A549 treated with DMSO at 1 μM for 4 hours (cell line): Measurements from ENCODE around the gene EXOSC5. TPM values are rescaled to one million over a fixed set of nuclear protein-coding genes. Genes with fewer than 3 reads are reported as not detected.

Experiments
- total RNA-seq: library from RNA; stranded (reverse); fragments of 200-300 nt; extraction: Qiagen RNA extraction; gene quantifications from 5 replicates; pipeline ENCODE4 v1.2.3, GENCODE V29; 2022; ENCODE audit warnings: low read depth

Gene EXOSC5
- 85.7 to 104 TPM (median 93.2 TPM) in 5 replicates for total RNA-seq

GRCh38 chr19:41397086-41398049 is at the start of gene EXOSC5, which contains the start of gene BCKDHA:
TSS of gene EXOSC5 (minus strand) at chr19:41397359. CDS start at chr19:41397328, 31 bp downstream.
TSS of gene BCKDHA (plus strand) at chr19:41397818. CDS start at chr19:41397828, 10 bp downstream.

GRCh38 chr19:41442473-41443355 is 45.6 kb upstream of the EXOSC5 start, which contains the start of gene ERICH4:
TSS of gene ERICH4 (plus strand) at chr19:41443156. CDS start at chr19:41443170, 14 bp downstream.

DNA sequence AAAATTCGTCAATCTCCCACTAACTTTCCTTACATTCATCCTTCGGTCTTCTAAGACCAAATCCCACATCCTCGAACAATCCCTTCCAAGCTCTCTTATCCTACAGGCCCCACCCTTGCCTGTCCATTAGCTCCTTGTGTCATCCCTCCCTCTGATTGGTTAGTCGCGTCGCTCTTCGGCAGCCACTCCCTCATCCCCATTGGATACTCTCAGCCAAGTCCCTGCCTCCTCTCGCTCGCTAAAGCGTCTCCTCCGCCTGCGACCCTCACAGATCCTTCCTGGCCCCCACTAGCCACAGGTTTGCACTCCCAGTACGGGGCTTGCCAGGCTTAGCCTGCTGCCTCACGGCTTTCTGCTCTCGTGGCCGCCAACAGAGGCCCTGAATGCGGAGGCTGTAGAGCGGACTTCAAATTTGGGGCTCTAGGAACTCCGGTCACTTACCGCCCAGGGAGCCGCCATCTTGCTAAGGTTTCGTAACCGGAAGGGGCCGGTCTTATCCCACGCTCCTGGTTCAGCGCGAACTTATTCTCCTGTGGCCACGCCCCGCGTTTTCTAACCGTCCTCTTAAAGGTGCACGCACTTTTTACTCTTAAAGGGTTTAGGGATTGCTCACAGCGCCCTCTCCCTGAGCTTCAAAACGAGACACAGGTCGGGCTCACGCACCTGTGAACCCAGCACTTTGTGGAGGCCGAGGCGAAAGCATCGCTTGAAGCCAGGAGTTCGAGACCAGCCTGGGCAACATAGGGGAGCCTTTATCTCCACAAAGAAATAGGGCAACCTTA is 42.5 kb upstream of the EXOSC5 start, which contains the start of gene DMAC2:
DMAC2 (minus strand) TSS at position 472 of the 782 bp plus-strand sequence; CDS start at position 459, 13 bp downstream.

GRCh38 chr19:41426952-41427646 is 29.9 kb upstream of the EXOSC5 start, which contains the start of gene B3GNT8:
TSS of gene B3GNT8 (minus strand) at chr19:41427374. CDS start at chr19:41426778, 596 bp downstream.

GRCh38 chr19:41376241-41376997 is 20.7 kb downstream of the EXOSC5 start, which contains the start of gene TMEM91:
TSS of gene TMEM91 (plus strand) at chr19:41376533. CDS start at chr19:41378310, 1,777 bp downstream.

GRCh38 chr19:41363753-41364523 is 33.2 kb downstream of the EXOSC5 start, which contains the start of gene B9D2:
TSS of gene B9D2 (minus strand) at chr19:41364149. CDS start at chr19:41363519, 630 bp downstream.

GRCh38 chr19:41353466-41354342 is 43.5 kb downstream of the EXOSC5 start, which contains the start of gene TGFB1:
TSS of gene TGFB1 (minus strand) at chr19:41353922. CDS start at chr19:41353044, 878 bp downstream.

Other genes with a start within 250 kb of the EXOSC5 start
- 25.7 to 32.0 TPM (median 28.7 TPM) in 5 replicates for gene CYP2S1, start 204.1 kb downstream of the EXOSC5 start, total RNA-seq
- 139 to 161 TPM (median 160 TPM) in 5 replicates for gene AXL, start 178.1 kb downstream of the EXOSC5 start, total RNA-seq
- gene HNRNPUL1, start 133.0 kb downstream of the EXOSC5 start, total RNA-seq = 312 to 351 TPM (median 317 TPM) in 5 replicates
- 33.4 to 46.6 TPM (median 39.1 TPM) in 5 replicates for gene CCDC97, start 87.2 kb downstream of the EXOSC5 start, total RNA-seq
- 125 to 172 TPM (median 143 TPM) in 5 replicates for gene TGFB1, start 43.4 kb downstream of the EXOSC5 start, total RNA-seq
- gene B9D2, start 33.2 kb downstream of the EXOSC5 start, total RNA-seq = 29.1 to 32.7 TPM (median 32.2 TPM) in 5 replicates
- 2.5 to 4.7 TPM (median 4.0 TPM) in 5 replicates for gene TMEM91, start 20.8 kb downstream of the EXOSC5 start, total RNA-seq
- gene BCKDHA, start 459 bp upstream of the EXOSC5 start, total RNA-seq = 33.0 to 54.6 TPM (median 39.5 TPM) in 5 replicates
- gene B3GNT8, start 30.0 kb upstream of the EXOSC5 start, total RNA-seq = 0.08 to 0.11 TPM (median 0.09 TPM) in 3 of 5 replicates, not detected in the others
- gene DMAC2, start 42.6 kb upstream of the EXOSC5 start, total RNA-seq = 101 to 128 TPM (median 110 TPM) in 5 replicates
- not detected in 5 replicates for gene ERICH4, start 45.8 kb upstream of the EXOSC5 start, total RNA-seq
- not detected in 5 replicates for gene CEACAM21, start 178.8 kb upstream of the EXOSC5 start, total RNA-seq
- gene CEACAM4, start 229.7 kb upstream of the EXOSC5 start, total RNA-seq = not detected in 5 replicates